SK-N-SH (cell line): ENCODE results near the gene FRAS1. TPM values are rescaled to one million over a fixed set of nuclear protein-coding genes. Genes with fewer than 3 reads are reported as not detected.

Experiments used
- CTCF ChIA-PET: fragments of 300-600, 350-600 bp; formaldehyde crosslinking; extraction: SDS; loops from one replicate; lab custom pipeline; 2021; lab: Yijun Ruan, JAX
- POLR2A ChIA-PET: fragments of 350-600 bp; sonication (Branson Sonifier 250); formaldehyde crosslinking; extraction: SDS; loops from one replicate; lab custom pipeline; 2020; ENCODE audit warnings: antibody characterized with exemption, inconsistent platforms; lab: Yijun Ruan, JAX
- DNase-seq: peaks from one replicate; pipeline ENCODE4 v3.0.0; 2012
- H2AFZ ChIP-seq: fragments of 200-600 bp; sonication (generic); 2 replicates; pipeline ENCODE4 v1.8.1; 2016; ENCODE audit warnings: antibody characterized with exemption, mild to moderate bottlenecking, low read depth
- H3F3A ChIP-seq: fragments of 200-600 bp; sonication (generic); replicated peaks from 2 replicates; pipeline ENCODE3; 2016; ENCODE audit warnings: antibody characterized with exemption, mild to moderate bottlenecking; ENCODE audit not compliant: insufficient read depth
- H3K27ac ChIP-seq, 2 experiments: fragments of 200-500 bp in 1 of 2; fragments of 200-600 bp in 1 of 2; sonication (Bioruptor generic) in 1 of 2; sonication (generic), shearing (Covaris generic) in 1 of 2; 2 replicates each; pipeline versions ENCODE4 v1.5.1 to v1.6.1; 2014 to 2016; ENCODE audit warnings: low read depth in 2 of 2, inconsistent platforms in 1 of 2, low read length in 1 of 2, mild to moderate bottlenecking in 1 of 2, mixed read lengths in 1 of 2
- H3K27me3 ChIP-seq: fragments of 200-600 bp; sonication (generic), shearing (Covaris generic); 2 replicates; pipeline ENCODE4 v1.6.1; 2016; ENCODE audit warnings: mixed run types; ENCODE audit not compliant: insufficient read depth
- H3K36me3 ChIP-seq, 2 experiments: fragments of 200-500 bp in 1 of 2; fragments of 200-600 bp in 1 of 2; sonication (Bioruptor generic) in 1 of 2; sonication (generic) in 1 of 2; replicated peaks in 1 of 2; 2 replicates each; pipeline versions ENCODE3 to v1.5.1; 2014 to 2016; ENCODE audit warnings: low read length in 1 of 2, mild to moderate bottlenecking in 1 of 2; ENCODE audit not compliant: insufficient read depth in 2 of 2, control insufficient read depth in 1 of 2
- H3K4me1 ChIP-seq, 2 experiments: fragments of 200-500 bp in 1 of 2; fragments of 200-600 bp in 1 of 2; sonication (Bioruptor generic) in 1 of 2; sonication (generic), shearing (Covaris generic) in 1 of 2; 2 replicates each; pipeline versions ENCODE4 v1.5.1 to v1.6.1; 2014 to 2016; ENCODE audit warnings: low read depth in 1 of 2, low read length in 1 of 2, mixed run types in 1 of 2; ENCODE audit not compliant: insufficient read depth in 2 of 2, control insufficient read depth in 1 of 2
- H3K4me2 ChIP-seq: fragments of 200-600 bp; sonication (generic), shearing (Covaris generic); 2 replicates; pipeline ENCODE4 v1.6.1; 2017; ENCODE audit warnings: mixed run types
- H3K4me3 ChIP-seq, 2 experiments: fragments of 200-500 bp in 1 of 2; fragments of 200-600 bp in 1 of 2; sonication (Bioruptor generic) in 1 of 2; sonication (generic), shearing (Covaris generic) in 1 of 2; 2 replicates each; pipeline versions ENCODE4 v1.5.1 to v1.8.1; 2014 to 2016; ENCODE audit warnings: low read depth in 2 of 2, inconsistent platforms in 1 of 2, low read length in 1 of 2, mild to moderate bottlenecking in 1 of 2, mixed read lengths in 1 of 2, moderate library complexity in 1 of 2
- H3K79me2 ChIP-seq: fragments of 200-600 bp; sonication (generic); 2 replicates; pipeline ENCODE4 v1.8.1; 2017; ENCODE audit warnings: mild to moderate bottlenecking; ENCODE audit not compliant: insufficient read depth
- H3K9ac ChIP-seq: fragments of 200-600 bp; sonication (generic); 2 replicates; pipeline ENCODE4 v1.6.1; 2017; ENCODE audit warnings: mixed run types
- H3K9me2 ChIP-seq: fragments of 200-600 bp; sonication (generic); 2 replicates; pipeline ENCODE4 v1.6.1; 2017; ENCODE audit warnings: mixed run types
- H3K9me3 ChIP-seq: fragments of 200-600 bp; sonication (generic); 2 replicates; pipeline ENCODE4 v1.6.1; 2017; ENCODE audit warnings: mixed run types, mild to moderate bottlenecking, moderate library complexity
- H4K20me1 ChIP-seq: fragments of 200-600 bp; sonication (generic); 2 replicates; pipeline ENCODE4 v1.6.1; 2017; ENCODE audit warnings: mild to moderate bottlenecking, mixed run types; ENCODE audit not compliant: insufficient read depth
- ELF1 ChIP-seq: IDR thresholded peaks from 2 replicates; pipeline ENCODE4 v1.4.0; 2012
- EP300 ChIP-seq, 2 experiments: IDR thresholded peaks; 2 replicates each; pipeline versions ENCODE4 v1.4.0 to v1.6.1; 2012; ENCODE audit warnings: borderline replicate concordance in 1 of 2, low read depth in 1 of 2, low read length in 1 of 2
- FOXM1 ChIP-seq: IDR thresholded peaks from 2 replicates; pipeline ENCODE4 v1.4.0; 2012; ENCODE audit warnings: low read depth, mild to moderate bottlenecking
- JUND ChIP-seq: IDR thresholded peaks from 2 replicates; pipeline ENCODE4 v1.4.0; 2012
- MEF2A ChIP-seq: IDR thresholded peaks from 2 replicates; pipeline ENCODE4 v1.4.0; 2012; ENCODE audit warnings: low read depth, borderline replicate concordance
- MXI1 ChIP-seq: IDR thresholded peaks from 2 replicates; pipeline ENCODE4 v1.6.1; 2012; ENCODE audit warnings: mild to moderate bottlenecking, low read depth, low read length, improper control_type of control experiment
- NFIC ChIP-seq: IDR thresholded peaks from 2 replicates; pipeline ENCODE4 v1.4.0; 2012; ENCODE audit warnings: borderline replicate concordance
- POLR2AphosphoS5 ChIP-seq: IDR thresholded peaks from 2 replicates; pipeline ENCODE4 v1.6.1; 2012; ENCODE audit warnings: low read depth, low read length
- RAD21 ChIP-seq: IDR thresholded peaks from 2 replicates; pipeline ENCODE4 v1.6.1; 2012; ENCODE audit warnings: mild to moderate bottlenecking, low read length
- RFX5 ChIP-seq: IDR thresholded peaks from 2 replicates; pipeline ENCODE4 v1.6.1; 2012; ENCODE audit warnings: mild to moderate bottlenecking, improper control_type of control experiment, low read length
- SIN3A ChIP-seq: IDR thresholded peaks from 2 replicates; pipeline ENCODE4 v1.6.1; 2012; ENCODE audit warnings: low read depth, mild to moderate bottlenecking, low read length, moderate library complexity, borderline replicate concordance
- TAF1 ChIP-seq: IDR thresholded peaks from 2 replicates; pipeline ENCODE4 v1.6.1; 2012; ENCODE audit warnings: low read depth, mild to moderate bottlenecking, low read length, moderate library complexity, borderline replicate concordance
- TEAD4 ChIP-seq: IDR thresholded peaks from 2 replicates; pipeline ENCODE4 v1.4.0; 2012; ENCODE audit warnings: mild to moderate bottlenecking, borderline replicate concordance; ENCODE audit not compliant: insufficient read depth
- WGBS: methylation state at CpG from one replicate; pipeline ENCODE4 v1.1.6; 2017; ENCODE audit warnings: low lambda C conversion rate; 5-methylcytosine and 5-hydroxymethylcytosine counted together
- polyA plus RNA-seq, 3 experiments: library from polyadenylated mRNA; depleted of rRNA; stranded (reverse); fragments of >200 nt; gene quantifications; 2 replicates each; pipeline ENCODE4 v1.2.3, GENCODE V29; 2012
- TF ChIP-seq, protein P1 (sequence below): fragments of 150-350 bp; IDR thresholded peaks from 2 replicates; pipeline ENCODE4 v1.6.1; 2016; ENCODE audit warnings: mild to moderate bottlenecking, low read depth, low read length
- TF ChIP-seq, protein P2 (sequence below): IDR thresholded peaks from 2 replicates; pipeline ENCODE4 v1.4.0; 2012; ENCODE audit warnings: low read depth
- TF ChIP-seq, protein P3 (sequence below): fragments of 150-350 bp; IDR thresholded peaks from 2 replicates; pipeline ENCODE4 v1.6.1; 2017; ENCODE audit warnings: antibody characterized with exemption, low read length, low read depth, borderline replicate concordance

Gene FRAS1
- polyA plus RNA-seq, 1 of the 3 experiments (the other 2 are of a cell fraction) = 8.3 TPM

DNA sequence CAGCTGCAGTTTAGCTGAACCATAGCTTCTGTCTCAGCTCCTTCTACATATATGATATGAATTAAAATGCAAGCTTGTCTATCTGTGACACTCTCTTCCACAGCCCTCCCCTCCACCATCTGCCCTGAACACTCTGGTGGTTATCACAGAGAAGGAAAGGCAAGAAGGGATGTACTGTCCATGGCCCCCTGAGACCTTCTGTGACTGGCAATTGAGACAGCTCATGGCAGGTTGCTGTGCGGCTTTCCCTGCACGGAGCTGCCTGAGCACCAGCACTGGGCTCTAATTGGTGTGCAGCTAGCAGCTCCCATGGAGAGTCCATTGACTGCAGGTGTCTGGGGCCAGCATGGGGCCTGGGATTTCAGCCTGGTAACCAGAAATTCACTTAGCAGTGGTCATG is 384.6 kb downstream of the FRAS1 start:
- DNase-seq = no peak

DNA sequence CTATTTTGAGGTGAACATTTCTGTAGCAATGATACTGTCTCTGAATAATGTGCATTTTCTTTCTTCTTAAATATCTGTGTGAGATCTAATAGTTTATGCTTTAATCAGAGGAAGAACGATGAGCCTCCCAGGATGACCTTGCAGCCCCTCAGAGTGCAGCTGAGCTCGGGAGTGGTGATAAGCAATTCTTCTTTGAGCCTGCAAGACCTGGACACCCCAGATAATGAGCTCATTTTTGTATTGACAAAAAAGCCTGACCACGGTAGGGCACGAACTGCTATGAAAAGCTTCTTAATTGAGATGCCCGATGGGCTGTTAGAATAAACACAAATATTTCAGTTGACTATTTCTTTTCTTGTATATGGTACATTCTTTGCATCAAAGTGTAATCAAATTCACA is 389.5 kb downstream of the FRAS1 start:
- ChIA-PET POLR2A (no interaction called here), CTCF (no interaction called here)
- Histone ChIP-seq H3K4me3 (no peak overlapping the region), H3K9me3 (no peaks in the 10 kb centered on the region), H3K79me2 (no peaks in the 10 kb centered on the region), H3K27ac (no peak overlapping the region), H4K20me1 (no peaks in the 10 kb centered on the region), H3K9ac (no peak overlapping the region), H3F3A (no peaks in the 10 kb centered on the region), H3K4me2 (no peak overlapping the region), H3K36me3 (peaks cover 3 to 52% of the 10 kb centered on the region in 2 experiments), H3K27me3 (no peaks in the 10 kb centered on the region), H2AFZ (no peak overlapping the region), H3K9me2 (no peaks in the 10 kb centered on the region), H3K4me1 (no peaks in the 10 kb centered on the region)
- 92% methylated on average over 5 of the region's 5 CpGs for WGBS
- no peak for DNase-seq
- no peak for TF ChIP-seq JUND
- TF ChIP-seq NFIC = no peak
- no peak for TF ChIP-seq POLR2AphosphoS5
- no peak for TF ChIP-seq FOXM1
- no peak for TF ChIP-seq ELF1
- TF ChIP-seq RAD21 = no peak
- TF ChIP-seq RFX5 = no peak
- TF ChIP-seq MEF2A = no peak
- TF ChIP-seq MXI1 = no peak
- TF ChIP-seq, protein P1, sequence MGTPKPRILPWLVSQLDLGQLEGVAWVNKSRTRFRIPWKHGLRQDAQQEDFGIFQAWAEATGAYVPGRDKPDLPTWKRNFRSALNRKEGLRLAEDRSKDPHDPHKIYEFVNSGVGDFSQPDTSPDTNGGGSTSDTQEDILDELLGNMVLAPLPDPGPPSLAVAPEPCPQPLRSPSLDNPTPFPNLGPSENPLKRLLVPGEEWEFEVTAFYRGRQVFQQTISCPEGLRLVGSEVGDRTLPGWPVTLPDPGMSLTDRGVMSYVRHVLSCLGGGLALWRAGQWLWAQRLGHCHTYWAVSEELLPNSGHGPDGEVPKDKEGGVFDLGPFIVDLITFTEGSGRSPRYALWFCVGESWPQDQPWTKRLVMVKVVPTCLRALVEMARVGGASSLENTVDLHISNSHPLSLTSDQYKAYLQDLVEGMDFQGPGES = no peak
- no peak for TF ChIP-seq SIN3A
- no peak for TF ChIP-seq TEAD4

More for the DNA sequence above, 384.6 kb downstream of the FRAS1 start:
- ChIA-PET POLR2A (interaction anchor here (0.6 kb wide), 1 partner anchor 76 kb away, joined by 3 read pairs; no protein-coding TSS in a partner anchor), CTCF (interaction anchor here (1.1 kb wide), 1 partner anchor 14 kb away, joined by 3 read pairs; no protein-coding TSS in a partner anchor)
- Histone ChIP-seq H3K9ac (no peak overlapping the region), H3K9me2 (no peaks in the 10 kb centered on the region), H3K27ac (no peak overlapping the region), H3K4me1 (peaks cover 0 to 10% of the 10 kb centered on the region in 2 experiments; a peak in 1 of 4 replicates), H3K27me3 (no peaks in the 10 kb centered on the region), H3K36me3 (peaks cover 3 to 34% of the 10 kb centered on the region in 2 experiments), H2AFZ (no peak overlapping the region), H3K4me3 (no peak overlapping the region), H3K79me2 (no peaks in the 10 kb centered on the region), H3F3A (peaks cover 11% of the 10 kb centered on the region), H3K9me3 (no peaks in the 10 kb centered on the region), H4K20me1 (no peaks in the 10 kb centered on the region), H3K4me2 (no peak overlapping the region)
- TF ChIP-seq MXI1 = no peak
- no peak for TF ChIP-seq RFX5
- 100% methylated on average over 1 of the region's 2 CpGs for WGBS

DNA sequence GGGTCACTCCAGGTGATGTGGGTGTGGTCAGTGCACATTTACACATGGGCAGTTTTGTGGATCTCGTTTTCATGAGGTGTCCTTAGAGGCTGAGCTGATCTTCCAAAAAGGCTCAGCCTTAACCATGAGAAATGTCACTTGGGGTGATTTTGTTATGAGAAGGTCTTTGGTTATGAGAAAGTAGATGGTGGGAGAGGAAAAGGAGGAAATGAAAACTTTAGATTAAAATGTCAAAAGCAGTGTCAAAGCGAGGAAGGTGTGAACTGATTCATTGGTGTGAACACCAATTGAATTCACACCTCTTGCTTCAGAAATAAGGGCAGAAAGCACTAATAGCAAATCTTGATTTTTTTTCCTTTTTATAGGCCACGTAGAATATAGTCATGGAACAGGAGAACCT is 394.3 kb downstream of the FRAS1 start:
- Histone ChIP-seq H3K36me3 (peaks cover 6 to 53% of the 10 kb centered on the region in 2 experiments), H2AFZ (no peak overlapping the region), H4K20me1 (no peaks in the 10 kb centered on the region), H3K9me3 (no peaks in the 10 kb centered on the region), H3K9me2 (no peaks in the 10 kb centered on the region), H3K79me2 (no peaks in the 10 kb centered on the region), H3K4me3 (no peak overlapping the region), H3K27me3 (no peaks in the 10 kb centered on the region), H3K9ac (no peak overlapping the region), H3K4me2 (no peak overlapping the region), H3K27ac (no peak overlapping the region), H3K4me1 (peaks cover 0 to 4% of the 10 kb centered on the region in 2 experiments; a peak in 1 of 4 replicates), H3F3A (no peaks in the 10 kb centered on the region)
- WGBS = 67% methylated on average over 3 of the region's 3 CpGs
- no peak for DNase-seq
- ChIA-PET CTCF (interaction anchor here (1.1 kb wide), 1 partner anchor 592 kb away, joined by 3 read pairs; no protein-coding TSS in a partner anchor), POLR2A (no interaction called here)
- TF ChIP-seq MEF2A (no peak), NFIC (no peak), JUND (no peak), EP300 (IDR thresholded peaks at IDR 0.05; ENCODE audit: borderline replicate concordance in 1 of 2, low read depth in 1 of 2, low read length in 1 of 2) (no peak), TAF1 (no peak), ELF1 (no peak), RAD21 (no peak), POLR2AphosphoS5 (no peak)
- TF ChIP-seq, protein P2, sequence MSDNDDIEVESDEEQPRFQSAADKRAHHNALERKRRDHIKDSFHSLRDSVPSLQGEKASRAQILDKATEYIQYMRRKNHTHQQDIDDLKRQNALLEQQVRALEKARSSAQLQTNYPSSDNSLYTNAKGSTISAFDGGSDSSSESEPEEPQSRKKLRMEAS = no peak
- TF ChIP-seq, protein P3, sequence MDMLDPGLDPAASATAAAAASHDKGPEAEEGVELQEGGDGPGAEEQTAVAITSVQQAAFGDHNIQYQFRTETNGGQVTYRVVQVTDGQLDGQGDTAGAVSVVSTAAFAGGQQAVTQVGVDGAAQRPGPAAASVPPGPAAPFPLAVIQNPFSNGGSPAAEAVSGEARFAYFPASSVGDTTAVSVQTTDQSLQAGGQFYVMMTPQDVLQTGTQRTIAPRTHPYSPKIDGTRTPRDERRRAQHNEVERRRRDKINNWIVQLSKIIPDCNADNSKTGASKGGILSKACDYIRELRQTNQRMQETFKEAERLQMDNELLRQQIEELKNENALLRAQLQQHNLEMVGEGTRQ = no peak
